Cardiac fibroblast (primary cell): ENCODE data around the gene TMEM94.

ENCODE experiments used
- DNase-seq, 2 donors: peaks; one replicate each; pipeline versions ENCODE4 v3.0.0 to v3.0.0-alpha.2; 2010; ENCODE audit warnings: low read depth in 2 of 2
- H3K4me3 ChIP-seq, 2 donors: replicated peaks in 1 of 2; 1 replicate in 1 of 2; 2 replicates in 1 of 2; pipeline ENCODE4 v1.5.1; 2011; ENCODE audit warnings: low read depth in 2 of 2, low read length in 2 of 2, mild to moderate bottlenecking in 2 of 2, moderate library complexity in 1 of 2
- TF ChIP-seq, protein P1 (sequence below): IDR thresholded peaks from one replicate; pipeline ENCODE4 v1.5.1; 2011; ENCODE audit warnings: low read depth, mild to moderate bottlenecking, low read length, inconsistent platforms

TMEM94 gene

DNA sequence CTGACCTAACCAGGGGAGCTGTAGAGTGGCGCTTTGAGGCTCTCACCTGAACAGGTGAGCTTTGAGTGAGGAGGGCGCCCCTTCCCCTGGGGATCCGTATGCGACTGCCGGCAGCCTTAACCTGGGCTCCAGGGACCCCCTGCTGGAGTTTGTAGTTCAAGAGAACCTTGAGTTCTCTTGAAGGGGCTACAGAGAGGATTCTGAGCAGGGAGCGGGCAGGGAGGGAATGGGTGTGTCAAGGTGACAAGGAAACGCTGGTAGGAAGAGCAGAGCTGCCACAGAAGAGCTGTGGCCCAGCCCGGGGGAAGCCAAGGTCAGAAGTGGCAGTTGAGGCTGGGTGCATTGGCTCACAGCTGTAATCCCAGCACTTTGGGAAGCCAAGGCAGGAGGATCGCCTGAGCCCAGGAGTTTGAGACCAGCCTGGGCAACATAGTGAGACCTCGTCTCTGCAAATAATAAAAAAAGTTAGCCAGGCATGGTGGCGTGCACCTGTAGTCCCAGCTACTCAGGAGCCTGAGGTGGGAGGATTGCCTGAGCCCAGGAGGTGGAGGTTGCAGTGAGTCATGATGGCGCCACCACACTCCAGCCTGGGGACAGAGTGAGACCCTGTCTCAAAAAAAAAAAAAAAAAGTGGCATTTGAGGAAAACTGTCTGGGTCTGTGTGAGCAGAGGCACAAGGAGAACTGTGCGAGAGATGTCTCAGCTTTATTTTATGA, 70.3 kb downstream of the TMEM94 start:
- no peak overlapping the region for H3K4me3 ChIP-seq
- DNase-seq = no peak
- TF ChIP-seq, protein P1, sequence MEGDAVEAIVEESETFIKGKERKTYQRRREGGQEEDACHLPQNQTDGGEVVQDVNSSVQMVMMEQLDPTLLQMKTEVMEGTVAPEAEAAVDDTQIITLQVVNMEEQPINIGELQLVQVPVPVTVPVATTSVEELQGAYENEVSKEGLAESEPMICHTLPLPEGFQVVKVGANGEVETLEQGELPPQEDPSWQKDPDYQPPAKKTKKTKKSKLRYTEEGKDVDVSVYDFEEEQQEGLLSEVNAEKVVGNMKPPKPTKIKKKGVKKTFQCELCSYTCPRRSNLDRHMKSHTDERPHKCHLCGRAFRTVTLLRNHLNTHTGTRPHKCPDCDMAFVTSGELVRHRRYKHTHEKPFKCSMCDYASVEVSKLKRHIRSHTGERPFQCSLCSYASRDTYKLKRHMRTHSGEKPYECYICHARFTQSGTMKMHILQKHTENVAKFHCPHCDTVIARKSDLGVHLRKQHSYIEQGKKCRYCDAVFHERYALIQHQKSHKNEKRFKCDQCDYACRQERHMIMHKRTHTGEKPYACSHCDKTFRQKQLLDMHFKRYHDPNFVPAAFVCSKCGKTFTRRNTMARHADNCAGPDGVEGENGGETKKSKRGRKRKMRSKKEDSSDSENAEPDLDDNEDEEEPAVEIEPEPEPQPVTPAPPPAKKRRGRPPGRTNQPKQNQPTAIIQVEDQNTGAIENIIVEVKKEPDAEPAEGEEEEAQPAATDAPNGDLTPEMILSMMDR = no peak

DNA sequence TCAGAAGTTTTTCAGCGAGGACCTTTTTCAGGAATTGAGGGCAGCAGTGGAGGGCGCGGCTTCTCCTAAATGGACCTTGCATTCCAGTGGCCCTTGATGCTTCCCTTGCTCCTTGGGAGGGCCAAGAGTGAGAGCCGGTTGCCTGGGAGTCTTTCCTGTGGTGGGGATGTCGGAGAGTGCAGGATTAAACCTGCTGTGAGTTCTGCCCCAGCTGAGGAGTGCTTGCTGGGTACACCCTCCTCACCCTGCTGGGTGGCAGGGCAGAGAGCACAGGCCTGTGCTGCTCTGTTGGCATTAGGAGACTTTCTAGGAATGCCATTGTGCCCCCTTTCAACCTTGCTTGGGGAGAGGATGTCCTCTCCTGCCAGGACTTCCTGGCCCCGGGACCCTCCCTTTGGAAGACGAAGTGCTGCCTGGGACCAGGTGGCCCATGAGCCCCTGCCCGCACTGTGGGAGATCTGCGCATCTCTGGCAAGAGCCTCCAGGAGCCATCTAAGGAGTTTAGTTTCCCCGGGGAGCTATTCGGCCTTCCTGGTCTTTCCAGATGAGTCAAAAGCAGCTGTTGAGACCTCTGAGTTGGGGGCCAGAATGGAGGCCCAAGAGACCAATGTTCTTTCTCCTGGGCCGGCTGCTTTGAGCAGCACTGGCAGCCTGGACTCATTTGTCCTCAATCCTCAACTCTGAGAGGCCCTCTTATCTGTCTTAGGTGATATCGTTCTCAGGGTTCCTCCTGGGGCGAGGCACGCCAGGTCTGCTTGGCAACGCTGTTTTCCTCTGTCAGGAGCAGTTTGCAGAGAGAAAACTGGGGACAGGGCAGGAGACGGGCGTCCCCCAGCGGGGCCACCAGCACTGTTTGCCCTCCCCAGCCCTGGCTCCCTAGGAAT, 74.6 kb downstream of the TMEM94 start:
- no peak for DNase-seq
- no peak overlapping the region for H3K4me3 ChIP-seq
- TF ChIP-seq, protein P1 = no peak

DNA sequence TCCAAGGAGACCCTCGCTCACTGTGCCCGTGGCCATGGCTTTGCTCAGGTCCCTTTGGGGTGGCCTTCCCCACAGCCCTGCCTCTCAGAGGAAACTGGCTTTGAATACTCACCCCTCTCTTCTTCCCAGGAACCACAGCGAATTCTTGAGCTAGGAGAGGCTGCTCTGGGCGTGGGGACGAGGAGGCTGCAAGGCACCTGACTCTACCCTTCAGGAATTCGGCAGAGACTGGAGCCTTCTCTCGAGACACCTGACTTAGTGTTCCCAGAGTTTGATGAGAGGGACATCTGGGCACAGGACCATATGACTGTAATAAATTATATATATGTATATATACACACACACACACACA, 75.3 kb downstream of the TMEM94 start:
- no peak overlapping the region for H3K4me3 ChIP-seq
- TF ChIP-seq, protein P1 = no peak
- no peak for DNase-seq

DNA sequence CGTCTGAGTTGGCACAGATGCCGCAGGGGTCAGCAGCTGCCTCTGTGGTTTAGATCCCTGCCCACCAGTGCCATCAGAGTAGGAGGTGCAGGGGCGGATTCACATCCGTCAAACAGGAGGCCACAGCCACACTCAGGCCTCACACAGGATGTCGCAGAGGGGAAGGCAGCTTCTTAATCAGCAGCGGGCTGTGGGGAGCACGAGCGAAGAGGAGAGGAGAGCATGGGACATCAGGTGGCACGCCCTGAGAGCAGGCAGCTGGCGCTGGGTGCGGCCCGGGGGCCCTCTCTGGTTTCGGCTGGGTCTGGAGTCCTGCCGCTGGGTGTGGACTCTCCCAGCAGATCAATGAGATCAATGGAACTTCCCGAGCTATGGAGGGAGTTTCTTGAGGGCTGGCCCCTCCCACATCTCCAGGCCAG, 78.7 kb downstream of the TMEM94 start:
- no peak for DNase-seq
- TF ChIP-seq, protein P1 = no peak
- no peak overlapping the region for H3K4me3 ChIP-seq

DNA sequence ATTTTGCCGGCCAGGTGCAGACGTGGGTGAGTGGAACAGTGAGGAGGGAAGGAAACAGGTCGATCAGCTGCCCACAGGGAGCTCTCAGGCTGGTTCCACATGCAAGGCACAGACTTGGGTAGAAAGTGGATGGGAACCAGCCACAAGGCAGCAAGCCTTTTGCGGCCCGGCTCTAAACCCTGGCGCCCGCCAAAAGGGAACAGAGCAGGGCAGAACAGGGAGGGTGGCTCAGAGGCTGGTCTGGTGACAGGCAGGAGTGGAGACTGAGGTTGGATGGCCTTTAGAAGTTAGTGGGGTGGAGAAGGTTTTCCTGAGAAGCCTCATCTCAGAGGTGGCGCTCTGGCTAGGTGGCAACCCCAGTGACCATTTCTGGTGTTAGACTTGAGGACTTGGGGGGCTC, 79.4 kb downstream of the TMEM94 start:
- H3K4me3 ChIP-seq = no peak overlapping the region
- no peak for DNase-seq
- TF ChIP-seq, protein P1 = no peak

DNA sequence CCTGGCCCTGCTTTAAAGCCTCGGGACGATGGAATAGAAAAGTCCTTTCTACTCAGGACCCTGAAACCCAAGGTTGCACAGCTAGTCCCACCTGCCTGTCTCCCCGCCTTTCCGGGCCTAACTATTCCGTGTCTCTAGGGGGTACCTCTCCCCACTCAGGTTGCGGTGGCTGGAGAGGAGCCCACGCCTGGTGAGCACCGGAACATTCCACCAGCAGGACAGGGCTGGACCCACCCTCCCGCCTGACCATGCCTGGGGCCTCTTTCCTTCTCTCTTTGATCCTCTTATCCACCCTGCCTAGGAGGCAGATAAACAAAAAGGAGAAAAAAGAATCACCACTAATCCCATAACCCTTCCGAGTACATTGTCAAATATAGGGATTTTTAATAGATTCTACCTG, 79.9 kb downstream of the TMEM94 start:
- no peak overlapping the region for H3K4me3 ChIP-seq
- TF ChIP-seq, protein P1 = no peak
- no peak for DNase-seq
